NK-92 treated with Interleukin-12 subunit alpha and Interleukin-12 subunit beta, amount 100 ng/mL, for 24 hours (cell line): ENCODE results near the gene USHBP1.
A peak's percentile ranks its signal among the peaks of the same experiment; 100 is the strongest.

ENCODE experiments used
- DNase-seq: peaks from one replicate; lab custom pipeline; 2025; lab: John Stamatoyannopoulos, UW

Gene USHBP1

DNA sequence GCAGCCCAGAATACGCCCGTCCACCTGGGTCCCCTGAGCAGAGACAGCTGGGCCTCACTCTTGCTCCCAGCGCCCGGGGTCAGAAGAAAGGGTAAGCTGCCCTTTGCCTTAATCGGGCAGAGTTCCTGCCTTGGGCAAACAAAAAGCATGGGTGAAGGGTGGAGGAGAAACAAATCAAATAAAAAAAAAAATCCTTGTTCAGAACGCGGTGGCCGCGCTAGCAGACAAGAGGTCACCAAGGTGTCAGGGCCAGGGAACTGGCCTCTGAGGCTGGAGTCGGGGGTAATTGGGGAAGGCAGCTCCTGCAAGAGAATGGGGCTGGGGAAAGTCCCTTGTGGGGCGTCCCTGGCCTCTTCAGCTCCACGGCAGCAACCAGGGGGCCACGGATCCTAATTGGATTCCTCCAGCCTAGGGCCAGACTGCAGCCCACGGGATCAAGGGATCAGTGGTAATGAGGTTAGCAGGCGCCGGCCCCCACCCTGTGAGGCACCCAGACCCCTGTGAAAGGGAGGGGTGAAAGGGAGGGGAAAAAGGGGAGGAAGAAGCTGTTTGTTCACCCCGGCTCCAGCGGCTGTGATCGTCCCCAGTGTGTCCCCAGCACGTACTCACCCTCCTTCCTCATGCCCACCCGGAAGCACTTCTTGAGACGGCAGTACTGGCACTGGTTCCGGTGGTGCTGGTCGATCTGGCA is 24.3 kb downstream of the USHBP1 start:
- DNase-seq, result no peak

DNA sequence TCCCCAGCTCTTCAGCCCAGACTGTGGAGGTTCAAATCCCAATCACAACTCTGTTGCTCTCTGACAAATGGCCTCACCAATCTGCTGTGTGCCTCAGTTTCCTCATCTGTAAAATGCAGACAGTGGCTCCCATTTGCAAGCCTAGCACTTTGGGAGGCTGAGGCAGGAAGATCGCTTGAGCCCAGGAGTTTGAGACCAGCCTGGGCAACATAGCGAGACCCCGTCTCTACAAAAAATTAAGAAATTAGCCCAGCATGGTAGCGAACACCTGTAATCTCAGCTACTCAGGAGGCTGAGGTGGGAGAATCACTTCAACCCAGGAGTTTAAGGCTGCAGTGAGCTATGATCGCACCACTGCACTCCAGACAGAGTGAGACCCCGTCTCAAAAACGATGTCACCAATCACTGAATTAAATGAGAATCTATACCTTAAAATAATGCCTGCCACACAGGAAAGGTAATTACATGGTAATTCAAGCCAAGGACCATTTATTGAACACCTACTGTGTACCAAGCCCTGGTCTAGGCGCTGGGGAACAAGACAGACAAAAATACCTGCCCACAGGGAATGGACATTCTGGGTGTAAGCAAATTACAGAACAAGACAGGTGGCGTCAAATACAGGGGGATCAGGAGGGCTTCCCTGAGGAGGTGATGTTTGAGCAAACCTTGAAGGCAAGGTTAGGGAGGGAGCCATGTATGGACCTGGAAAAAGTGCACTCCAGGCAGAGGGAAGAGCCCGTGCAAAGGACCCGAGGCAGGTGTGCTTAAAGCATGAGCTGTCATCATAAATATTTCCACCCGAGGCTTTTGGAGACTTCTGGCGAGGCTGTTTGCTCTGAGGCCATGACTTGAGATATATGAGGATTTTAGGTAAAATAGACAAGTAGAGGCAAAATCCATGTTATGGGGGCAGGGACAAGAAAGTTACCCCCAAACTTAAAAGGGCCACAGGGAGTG is 26.5 kb downstream of the USHBP1 start:
- DNase-seq, result no peak

DNA sequence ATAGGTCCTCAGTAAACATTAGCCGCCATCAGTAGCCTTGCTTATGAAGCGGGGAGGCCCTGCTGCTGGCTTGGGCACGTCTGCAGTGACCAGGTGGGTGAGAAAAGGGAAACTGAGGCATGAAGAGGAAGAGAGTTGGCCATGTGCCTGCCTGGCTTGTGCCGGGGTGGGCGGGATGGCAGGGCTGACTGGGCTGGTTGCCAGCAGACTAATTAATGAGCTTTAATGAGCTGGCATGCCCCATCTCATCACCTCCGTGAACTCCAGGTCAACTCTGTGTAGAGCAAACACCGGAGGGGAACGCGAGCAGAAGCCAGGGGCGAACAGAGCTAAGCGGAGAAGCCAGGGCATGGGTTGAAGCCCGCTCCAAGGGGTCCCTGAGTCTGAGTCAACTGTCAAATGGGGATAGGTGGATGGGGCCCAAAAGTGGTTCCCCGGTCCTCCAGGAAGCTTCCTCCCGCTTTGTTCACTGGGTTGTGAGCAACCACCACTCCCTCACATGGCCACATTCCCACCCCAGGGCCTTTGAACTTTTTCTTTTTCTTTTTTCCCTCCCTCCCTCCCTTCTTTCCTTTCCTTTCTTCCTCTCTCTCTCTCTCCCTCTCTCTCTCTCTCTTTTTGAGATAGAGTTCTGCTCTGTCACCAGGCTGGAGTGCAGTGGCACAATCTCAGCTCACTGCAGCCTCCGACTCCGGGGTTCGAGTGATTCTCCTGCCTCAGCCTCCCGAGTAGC is 27.6 kb downstream of the USHBP1 start:
- no peak for DNase-seq

DNA sequence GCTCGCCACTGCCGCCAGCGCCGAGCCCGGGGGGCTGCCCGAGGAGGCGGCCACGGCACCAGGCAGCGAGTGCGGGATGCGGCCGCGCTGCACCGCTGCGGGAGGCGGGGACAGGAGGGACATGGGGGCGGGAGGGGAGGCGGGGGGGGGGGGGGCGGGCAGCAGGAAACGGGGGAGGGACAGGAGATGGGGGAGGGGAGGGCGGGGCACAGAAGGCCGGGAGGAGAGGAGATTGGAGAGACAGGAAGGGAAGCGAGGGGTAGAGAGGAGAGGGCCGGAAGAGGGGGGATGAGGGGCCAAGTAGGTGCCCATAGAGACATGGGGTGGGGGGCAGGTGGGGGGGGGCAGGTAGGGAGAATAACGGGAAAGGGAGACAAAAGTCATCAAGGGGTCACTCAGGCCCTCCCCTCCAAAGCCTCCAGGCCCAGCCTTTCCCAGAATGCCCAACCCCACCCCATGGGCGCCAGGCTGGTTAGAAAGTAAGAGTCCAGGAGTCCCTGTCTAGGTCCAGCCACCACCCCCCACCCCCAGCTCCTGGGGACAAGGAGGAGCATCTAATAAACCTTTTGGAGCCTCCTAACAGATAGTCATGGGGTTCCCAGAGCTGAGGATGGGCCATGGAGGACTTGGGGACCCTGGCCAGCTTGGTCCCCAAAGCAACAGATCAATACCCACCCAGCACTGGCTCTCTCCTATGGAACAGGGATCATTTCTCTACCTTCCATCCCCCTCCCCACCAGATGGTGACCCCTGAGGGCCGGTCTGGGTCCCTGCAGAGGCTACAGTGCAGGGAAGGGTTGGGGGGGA is 28.4 kb downstream of the USHBP1 start:
- DNase-seq, result no peak

DNA sequence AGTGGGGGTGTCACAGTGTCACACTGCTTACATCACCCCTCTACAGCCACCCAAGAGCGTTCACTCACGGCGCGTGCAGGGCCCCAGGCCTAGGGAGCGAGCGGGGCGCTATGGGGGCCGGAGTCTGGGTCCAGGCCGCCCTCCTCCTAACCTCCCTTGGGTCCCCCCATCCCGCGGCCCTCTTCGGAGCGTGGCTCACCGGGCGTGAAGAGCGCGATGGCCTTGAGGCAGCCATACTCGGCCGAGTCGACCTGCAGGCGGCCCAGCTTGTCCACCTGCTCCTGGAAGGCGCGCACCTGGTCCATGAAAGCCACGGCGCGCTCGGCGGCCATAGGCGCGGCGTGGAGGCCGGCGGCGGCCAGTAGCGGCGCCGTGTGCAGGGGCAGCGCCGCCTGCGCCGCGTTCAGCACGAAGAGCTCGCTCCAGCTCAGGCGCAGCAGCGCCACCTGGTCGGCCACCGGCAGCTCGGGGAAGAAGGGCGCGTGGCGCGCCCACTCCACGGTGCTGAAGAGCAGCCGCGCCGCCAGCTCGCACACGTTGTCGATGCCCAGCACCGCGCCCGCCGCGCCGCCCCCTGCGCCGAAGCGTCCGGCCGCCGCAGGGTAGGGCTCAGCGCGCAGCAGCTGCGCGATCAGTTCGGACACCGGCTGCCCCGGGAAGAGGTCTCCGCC is 29.1 kb downstream of the USHBP1 start:
- DNase-seq, result no peak

DNA sequence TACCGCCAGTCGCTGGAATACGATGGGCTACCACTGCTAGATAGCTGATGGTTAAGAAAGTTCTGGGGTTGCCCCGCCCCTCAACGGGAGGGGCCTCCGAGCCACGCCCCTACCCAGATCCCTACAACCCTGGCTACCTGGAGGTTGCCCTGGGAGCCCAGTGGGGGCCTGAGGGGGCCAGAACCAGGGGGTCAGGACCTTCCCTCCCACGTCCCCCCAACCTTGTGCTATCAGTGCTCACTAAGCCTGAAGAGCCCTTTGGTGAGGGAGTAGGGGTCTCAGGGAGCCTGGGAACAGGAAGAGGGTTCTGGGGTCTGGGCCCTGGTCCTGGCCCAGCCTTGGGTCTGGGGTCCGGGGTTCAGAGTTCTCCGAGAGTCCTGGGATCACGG is 29.6 kb downstream of the USHBP1 start:
- no peak for DNase-seq

DNA sequence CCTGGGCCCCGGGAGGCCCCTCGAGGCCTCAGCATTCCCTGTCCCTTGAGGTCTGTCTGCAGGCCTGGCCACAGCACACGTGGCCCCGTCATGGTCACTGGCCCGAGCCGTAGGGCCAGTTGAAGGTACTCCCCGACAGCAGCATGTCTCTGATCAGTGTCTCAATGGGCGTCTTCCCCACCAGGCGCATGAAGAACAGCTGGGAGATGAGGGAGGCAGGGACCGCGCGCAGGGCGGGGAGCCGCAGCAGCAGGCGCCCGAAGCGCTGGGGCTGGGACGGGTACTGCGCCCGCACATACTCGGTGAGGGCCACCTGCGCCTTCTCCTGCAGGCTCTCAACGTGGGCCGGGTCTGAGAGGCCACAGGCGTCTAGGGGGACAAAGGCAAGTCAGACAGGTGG is 32.3 kb downstream of the USHBP1 start:
- no peak for DNase-seq

DNA sequence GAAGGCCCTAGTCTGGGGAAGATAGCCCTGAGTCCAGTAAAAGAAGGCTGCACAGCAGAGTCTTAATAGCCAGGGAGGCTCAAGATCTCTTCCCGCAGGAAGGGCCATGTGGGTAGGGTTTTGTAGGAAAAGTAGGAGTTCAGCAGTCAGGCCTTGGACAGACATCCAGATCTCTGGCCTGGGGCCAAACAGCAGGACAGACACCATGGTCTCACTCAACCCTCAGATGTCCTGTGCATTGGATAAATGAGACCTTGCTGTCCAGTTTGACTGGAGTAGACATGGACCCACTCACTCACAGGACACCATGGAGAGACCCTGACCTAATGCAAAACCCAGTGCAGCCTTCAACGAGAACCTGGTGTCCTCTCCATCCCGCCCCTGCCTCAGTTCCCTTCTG is 34.7 kb downstream of the USHBP1 start:
- DNase-seq, result no peak

DNA sequence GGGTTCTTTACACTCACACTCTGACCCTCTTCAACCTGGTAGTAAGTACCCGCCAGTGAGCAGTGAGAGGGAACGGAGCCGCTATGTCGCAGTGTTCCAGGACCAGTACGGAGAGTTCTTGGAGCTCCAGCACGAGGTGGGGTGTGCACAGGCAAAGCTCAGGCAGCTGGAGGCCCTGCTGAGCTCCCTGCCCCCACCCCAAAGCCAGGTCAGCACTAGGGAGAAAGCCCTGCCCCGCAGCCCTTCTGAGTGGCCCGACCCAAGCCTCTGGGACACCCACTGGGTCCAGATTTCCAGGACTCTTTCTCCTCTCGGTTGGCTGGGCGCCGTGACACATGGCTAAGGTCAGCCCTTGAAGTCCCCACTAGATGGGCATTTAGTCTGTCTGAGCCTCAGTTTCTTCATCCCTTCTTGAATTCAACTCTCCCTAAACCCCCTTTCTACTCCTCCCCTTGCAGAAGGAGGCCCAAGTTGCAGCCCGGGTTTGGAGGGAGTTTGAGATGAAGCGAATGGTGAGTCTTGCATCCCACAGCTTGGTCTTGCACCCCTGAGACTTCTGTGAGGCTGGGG is 36.7 kb downstream of the USHBP1 start:
- DNase-seq, result no peak

DNA sequence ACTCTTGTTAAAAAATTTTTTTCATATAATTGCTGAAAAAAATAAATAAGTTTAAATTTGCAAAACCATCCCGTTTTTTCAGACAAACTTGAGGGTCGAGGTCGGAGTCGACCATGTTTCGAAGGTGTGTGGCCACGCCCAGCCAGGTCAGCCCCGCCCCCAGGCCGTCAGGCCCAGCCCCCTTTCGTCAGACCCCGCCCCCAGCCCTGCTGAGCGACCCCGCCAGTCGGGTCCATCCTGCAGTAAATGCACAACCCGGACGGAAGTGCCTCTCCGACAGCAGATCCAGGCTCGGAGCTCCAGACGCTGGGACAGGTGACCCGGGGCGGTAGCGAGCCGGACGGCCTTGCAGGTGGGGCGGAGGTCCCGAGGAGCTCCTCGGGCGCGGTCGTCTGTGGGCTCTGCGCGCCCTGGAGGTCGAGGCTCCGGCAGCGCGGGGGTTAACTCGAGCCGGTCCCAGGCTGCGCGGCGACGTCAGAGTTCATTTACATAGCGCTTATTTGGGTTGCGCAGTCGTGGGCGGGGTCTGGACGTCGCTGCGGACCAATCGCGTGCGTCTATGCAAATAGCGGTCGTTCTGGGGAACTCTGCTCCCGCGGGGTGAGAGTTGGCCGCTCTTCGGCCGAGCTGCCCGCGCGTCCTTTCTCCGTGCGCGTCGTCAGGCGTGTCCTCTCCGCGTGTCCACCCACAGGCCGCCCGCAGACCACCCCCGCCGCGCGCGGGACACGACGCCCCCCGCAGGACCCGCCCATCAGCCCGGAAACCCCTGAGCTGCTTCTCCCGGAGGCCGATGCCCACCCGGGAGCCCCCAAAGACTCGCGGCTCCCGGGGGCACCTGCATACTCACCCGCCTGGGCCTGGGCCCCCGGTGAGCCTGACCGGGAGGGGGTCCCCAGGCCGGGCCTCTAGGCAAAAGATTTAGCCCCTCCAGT is 38.3 kb downstream of the USHBP1 start, which contains the start of gene OCEL1:
Gene OCEL1 (plus strand): TSS at position 225 of the 932 bp plus-strand sequence. CDS start 22 bp downstream, at position 247.
- DNase-seq, result peak; percentile 98

DNA sequence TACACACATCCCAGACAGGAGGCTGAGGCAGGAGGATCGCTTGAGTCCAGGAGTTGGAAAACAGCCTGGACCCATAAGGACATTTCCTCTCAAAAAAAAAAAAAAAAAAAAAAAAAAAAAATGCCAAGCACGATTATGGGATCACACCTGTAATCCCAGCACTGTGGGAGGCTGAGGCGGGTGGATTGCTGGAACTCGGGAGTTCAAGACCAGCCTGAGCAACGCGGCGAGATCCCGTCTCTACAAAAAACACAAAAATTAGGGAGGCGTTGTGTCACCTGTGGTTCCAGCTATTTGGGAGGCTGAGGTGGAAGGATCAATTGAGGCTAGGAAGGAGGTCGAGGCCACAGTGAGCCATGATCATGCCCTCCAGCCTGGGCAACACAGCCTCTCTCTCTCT is 39.5 kb downstream of the USHBP1 start:
- DNase-seq, result no peak

DNA sequence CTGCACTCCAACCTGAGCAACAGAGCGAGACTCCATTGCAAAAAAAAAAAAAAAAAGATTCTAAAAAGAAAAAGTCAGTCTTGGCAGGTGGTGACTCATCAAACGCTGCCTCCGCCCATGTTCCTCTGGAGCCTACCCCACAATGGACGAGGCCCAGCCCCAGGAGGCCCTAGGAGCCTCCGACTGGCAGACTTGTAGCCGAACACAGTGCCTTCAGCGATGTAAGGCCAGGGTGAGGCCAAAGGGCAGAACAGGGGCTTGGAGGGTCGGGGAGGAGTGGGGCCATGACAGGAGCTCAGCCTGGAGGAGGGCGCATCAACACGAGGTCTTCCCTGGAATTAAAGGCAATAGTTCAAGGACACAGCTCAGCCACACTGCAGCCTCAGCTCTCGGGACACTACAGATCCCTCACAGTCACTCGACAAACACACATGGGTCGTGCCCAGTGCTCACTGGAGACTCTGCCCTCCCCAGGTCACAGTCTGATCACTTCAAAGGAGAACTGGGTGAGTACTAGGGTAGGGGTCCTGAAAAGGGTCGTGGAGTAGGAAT is 44.3 kb downstream of the USHBP1 start:
- DNase-seq, result no peak

DNA sequence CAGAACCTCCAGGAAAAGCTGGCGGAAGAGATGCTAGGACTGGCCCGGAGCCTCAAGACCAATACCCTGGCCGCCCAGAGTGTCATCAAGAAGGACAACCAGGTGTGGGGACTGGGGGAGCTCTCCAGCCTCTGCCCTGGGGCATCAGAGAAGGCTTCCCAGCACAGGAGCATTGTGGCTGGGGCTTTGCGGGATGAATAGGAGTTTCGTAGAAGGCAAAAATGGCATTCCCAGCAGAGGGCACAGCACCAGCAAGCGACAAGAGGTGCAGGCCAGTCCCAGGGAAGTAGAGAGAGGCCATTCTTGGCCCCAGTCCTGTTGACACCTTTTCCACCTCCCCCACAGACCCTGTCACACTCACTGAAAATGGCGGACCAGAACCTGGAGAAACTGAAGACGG is 45.3 kb downstream of the USHBP1 start:
- DNase-seq, result no peak

DNA sequence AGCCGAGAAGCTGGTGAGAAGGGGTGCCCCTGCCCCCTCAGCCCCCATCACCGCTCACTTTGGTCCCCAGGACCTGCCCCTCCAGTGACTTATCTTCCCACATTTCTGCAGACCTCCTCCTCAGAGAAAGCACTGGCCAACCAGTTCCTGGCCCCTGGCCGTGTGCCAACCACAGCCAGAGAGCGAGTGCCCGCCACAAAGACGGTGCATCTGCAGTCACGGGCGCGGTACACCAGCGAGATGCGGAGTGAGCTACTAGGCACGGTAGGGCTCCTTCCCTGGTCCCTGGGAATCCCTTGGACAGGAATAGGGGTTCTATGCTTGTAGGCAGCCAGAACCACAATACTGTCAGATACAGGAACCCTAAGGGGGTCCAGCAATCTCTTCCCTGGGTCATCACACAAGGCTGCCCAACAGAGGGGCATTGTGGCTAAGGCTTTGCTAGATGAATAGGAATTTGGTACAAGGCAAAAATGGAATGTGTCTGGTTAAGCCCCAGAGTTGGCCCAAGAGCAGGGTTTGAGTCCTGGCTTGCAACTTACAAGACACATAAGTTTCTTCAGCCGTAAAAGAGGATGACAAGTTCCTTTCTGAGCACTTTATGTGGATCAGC is 48.4 kb downstream of the USHBP1 start:
- DNase-seq, result no peak

DNA sequence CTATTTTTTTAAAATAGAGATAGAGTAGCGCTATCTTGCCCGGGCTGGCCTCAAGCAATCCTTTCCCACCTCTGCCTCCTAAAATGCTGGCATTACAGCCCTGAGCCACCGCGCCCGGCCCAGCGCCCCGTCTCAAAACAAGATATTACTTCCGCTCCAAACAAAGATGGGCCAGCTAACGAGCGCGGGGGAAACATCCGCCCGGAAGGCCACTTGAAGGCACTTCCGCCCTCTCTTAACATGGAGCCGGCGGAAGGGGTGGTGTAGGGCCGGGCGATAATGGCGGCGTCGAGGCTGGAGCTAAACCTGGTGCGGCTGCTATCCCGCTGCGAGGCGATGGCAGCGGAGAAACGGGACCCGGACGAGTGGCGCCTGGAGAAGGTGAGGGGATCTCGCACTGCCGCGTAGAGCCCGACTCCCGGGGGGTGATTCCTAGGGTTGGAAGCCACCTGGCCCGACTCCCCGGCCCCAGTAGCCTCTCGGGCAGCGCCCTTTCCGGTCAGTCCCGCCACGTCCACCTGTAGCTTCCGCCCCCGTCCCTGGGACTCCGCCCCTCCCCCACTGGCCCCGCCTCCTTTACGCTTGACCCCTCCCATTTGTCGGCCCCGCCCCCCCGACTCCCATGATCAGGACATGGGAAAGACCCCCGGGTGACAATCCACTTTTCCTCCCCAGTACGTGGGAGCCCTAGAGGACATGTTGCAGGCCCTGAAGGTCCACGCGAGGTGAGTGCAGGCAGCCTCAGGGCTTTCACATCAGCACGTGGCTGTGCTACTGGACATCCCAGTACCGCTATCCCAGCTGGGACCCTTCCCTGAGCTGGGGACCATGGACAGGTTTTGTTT is 49.2 kb downstream of the USHBP1 start, which contains the start of gene USE1:
Gene USE1 (plus strand): TSS at position 231 of the 845 bp plus-strand sequence. CDS start 49 bp downstream, at position 280.
- DNase-seq, result peak; percentile 77

DNA sequence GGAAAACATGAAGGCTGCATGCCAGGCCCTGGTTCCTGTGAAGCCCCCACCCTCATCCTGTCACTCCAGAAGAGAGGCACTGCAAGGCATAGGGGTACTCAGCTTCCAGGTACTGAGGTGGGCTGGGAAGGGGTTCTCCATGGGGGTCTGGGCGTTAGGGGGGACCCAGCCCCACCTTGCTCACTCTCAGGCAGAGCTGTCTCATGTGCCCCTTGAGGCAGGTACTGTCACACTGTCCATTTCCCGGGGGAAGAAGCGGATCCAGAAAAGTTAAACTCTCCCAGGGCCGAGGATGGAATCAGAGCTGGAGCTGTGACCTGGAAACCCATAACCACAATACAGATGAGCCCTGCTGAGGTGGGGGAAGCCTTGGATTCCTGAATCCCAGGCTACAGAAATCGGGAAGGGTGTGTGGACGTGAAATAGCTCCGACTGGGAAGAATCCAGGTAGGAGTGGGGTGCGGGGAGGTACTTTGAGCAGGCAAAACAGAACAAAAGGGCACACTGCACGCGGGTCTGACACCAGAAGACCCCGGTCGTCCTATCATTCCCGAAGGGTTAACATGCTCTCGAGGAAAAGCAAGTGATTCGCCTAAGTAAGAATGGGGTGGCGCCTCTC is 49.9 kb downstream of the USHBP1 start:
- DNase-seq, result no peak

DNA sequence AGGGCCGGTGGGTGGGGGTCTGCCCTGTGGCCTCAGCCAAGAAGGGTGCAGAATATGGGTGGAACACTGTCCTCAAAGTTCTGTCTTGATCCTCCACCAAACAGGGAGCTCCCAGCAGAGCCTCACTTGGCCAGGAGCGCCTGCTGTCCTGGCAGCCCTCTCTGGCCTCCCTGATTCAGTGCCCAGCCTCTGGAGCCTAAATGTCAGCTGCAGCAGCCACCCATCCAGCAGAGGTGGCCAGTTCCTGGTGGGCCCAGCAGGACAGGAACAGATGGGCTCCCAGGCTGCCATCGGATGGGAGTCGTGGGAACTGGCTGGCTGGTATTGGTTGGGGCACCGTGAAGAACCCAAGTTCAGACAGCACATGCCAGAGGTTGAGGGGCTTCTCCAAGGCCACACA is 51.2 kb downstream of the USHBP1 start:
- no peak for DNase-seq
